ENCODE measurements around the gene SIX3. TPM values are rescaled to one million over a fixed set of nuclear protein-coding genes. Genes with fewer than 3 reads are reported as not detected.
A peak's percentile ranks its signal among the peaks of the same experiment; 100 is the strongest.

SIX3 gene
- total RNA-seq, 2 donors from 2014 or later = 1.9 to 5.7 TPM

GRCh38 chr2:44922776-44923175, 18.7 kb upstream of the SIX3 start:
- WGBS, 2 experiments (ENCODE audit: insufficient coverage in 1 of 2, insufficient read length in 1 of 2) = 84 to 92% methylated on average over 5 to 6 of the region's 6 CpGs
- no peak overlapping the region for H3K27ac ChIP-seq (ENCODE audit: low read depth, low read length)
- no peaks in the 10 kb centered on the region for H3K9me3 Mint-ChIP-seq
- H3K36me3 Mint-ChIP-seq (ENCODE audit: low read depth) = peaks cover 2% of the 10 kb centered on the region
- no peak overlapping the region for H3K27ac Mint-ChIP-seq
- peaks cover 23% of the 10 kb centered on the region for H3K4me1 ChIP-seq (ENCODE audit: control insufficient read depth, insufficient read depth, low read length)
- no peaks in the 10 kb centered on the region for H3K9me3 ChIP-seq (ENCODE audit: control insufficient read depth, low read length)
- DNase-seq = no peak
- peaks cover 96% of the 10 kb centered on the region for H3K27me3 ChIP-seq (ENCODE audit: control insufficient read depth, insufficient read depth, low read length, poor library complexity, severe bottlenecking)
- no peak for TF ChIP-seq CTCF (conservative IDR thresholded peaks at IDR 0.05)
- H3K4me3 ChIP-seq (ENCODE audit: low read length) = no peak overlapping the region
- no peak overlapping the region for H3K9ac ChIP-seq (ENCODE audit: extremely low read depth, low read length, poor library complexity, severe bottlenecking)
- H3K4me1 Mint-ChIP-seq = peaks cover 43% of the 10 kb centered on the region
- no peaks in the 10 kb centered on the region for H3K36me3 ChIP-seq (ENCODE audit: control insufficient read depth, insufficient read depth, low read length)
- H3K4me3 Mint-ChIP-seq = no peak overlapping the region
- H3K27me3 Mint-ChIP-seq (ENCODE audit: insufficient read depth) = peaks cover 95% of the 10 kb centered on the region

GRCh38 chr2:44925561-44926136, 15.9 kb upstream of the SIX3 start:
- 16 to 60% methylated on average over 1 to 4 of the region's 4 CpGs for WGBS, 2 experiments (ENCODE audit: insufficient coverage in 1 of 2, insufficient read length in 1 of 2)
- H3K4me1 ChIP-seq (ENCODE audit: control insufficient read depth, insufficient read depth, low read length) = peaks cover 20% of the 10 kb centered on the region

GRCh38 chr2:44926957-44927356, 14.5 kb upstream of the SIX3 start:
- Mint-ChIP-seq H3K9me3 (no peaks in the 10 kb centered on the region), H3K4me3 (no peak overlapping the region), H3K4me1 (peaks cover 47% of the 10 kb centered on the region), H3K36me3 (ENCODE audit: low read depth) (no peaks in the 10 kb centered on the region), H3K27ac (no peak overlapping the region), H3K27me3 (ENCODE audit: insufficient read depth) (peaks cover 94% of the 10 kb centered on the region)
- Histone ChIP-seq H3K9me3 (ENCODE audit: control insufficient read depth, low read length) (no peaks in the 10 kb centered on the region), H3K4me1 (ENCODE audit: control insufficient read depth, insufficient read depth, low read length) (peaks cover 20% of the 10 kb centered on the region), H3K27ac (ENCODE audit: low read depth, low read length) (no peak overlapping the region), H3K27me3 (ENCODE audit: control insufficient read depth, insufficient read depth, low read length, poor library complexity, severe bottlenecking) (peaks cover 100% of the 10 kb centered on the region), H3K4me3 (ENCODE audit: low read length) (no peak overlapping the region), H3K9ac (ENCODE audit: extremely low read depth, low read length, poor library complexity, severe bottlenecking) (no peak overlapping the region), H3K36me3 (ENCODE audit: control insufficient read depth, insufficient read depth, low read length) (no peaks in the 10 kb centered on the region)
- DNase-seq = peak; percentile 73
- 0 to 3% methylated on average over 8 to 9 of the region's 9 CpGs for WGBS, 2 experiments (ENCODE audit: insufficient coverage in 1 of 2, insufficient read length in 1 of 2)
- TF ChIP-seq CTCF (conservative IDR thresholded peaks at IDR 0.05) = no peak

More at GRCh38 chr2:44925561-44926136, 15.9 kb upstream of the SIX3 start:
- H3K4me3 ChIP-seq (ENCODE audit: low read length) = peak overlapping the region; percentile 36
- no peak for TF ChIP-seq CTCF (conservative IDR thresholded peaks at IDR 0.05)
- H3K9ac ChIP-seq (ENCODE audit: extremely low read depth, low read length, poor library complexity, severe bottlenecking) = no peak overlapping the region
- Mint-ChIP-seq H3K9me3 (no peaks in the 10 kb centered on the region), H3K4me3 (no peak overlapping the region), H3K4me1 (peaks cover 38% of the 10 kb centered on the region), H3K36me3 (ENCODE audit: low read depth) (peaks cover 2% of the 10 kb centered on the region), H3K27ac (no peak overlapping the region), H3K27me3 (ENCODE audit: insufficient read depth) (peaks cover 94% of the 10 kb centered on the region)
- DNase-seq = no peak
- H3K9me3 ChIP-seq (ENCODE audit: control insufficient read depth, low read length) = no peaks in the 10 kb centered on the region
- peaks cover 100% of the 10 kb centered on the region for H3K27me3 ChIP-seq (ENCODE audit: control insufficient read depth, insufficient read depth, low read length, poor library complexity, severe bottlenecking)
- H3K27ac ChIP-seq (ENCODE audit: low read depth, low read length) = no peak overlapping the region
- H3K36me3 ChIP-seq (ENCODE audit: control insufficient read depth, insufficient read depth, low read length) = no peaks in the 10 kb centered on the region

All from endodermal cell (in vitro differentiated cells).